ENCODE measurements around the gene SCEL. TPM values are rescaled to one million over a fixed set of nuclear protein-coding genes. Genes with fewer than 3 reads are reported as not detected.
A peak's percentile ranks its signal among the peaks of the same experiment; 100 is the strongest.

Gene SCEL
- total RNA-seq, 6 donors from 2014 or later: 32.5 to 175 (median 82.5) TPM

DNA sequence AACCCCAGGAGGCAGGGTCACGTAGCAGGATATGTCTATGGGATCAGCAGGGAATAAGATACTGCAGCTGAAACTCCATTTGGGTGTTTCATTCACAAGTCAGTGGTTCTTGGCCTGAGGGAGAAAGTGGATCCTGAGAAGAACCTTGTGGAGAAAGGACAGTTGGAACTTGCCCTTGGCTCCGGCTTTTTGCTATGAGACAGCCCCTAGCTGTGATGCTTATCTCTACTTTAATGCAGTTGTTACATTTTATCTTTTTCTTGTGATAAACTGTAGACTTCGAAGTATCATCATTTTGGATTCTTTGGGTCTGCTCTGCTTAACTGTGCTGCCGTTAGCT is 6.0 kb upstream of the SCEL start:
- ATAC-seq (ENCODE audit: low FRiP score in 2 of 2) (no peak), DNase-seq (no peak)
- no peaks in the 10 kb centered on the region for H3K9me3 ChIP-seq
- H3K4me3 ChIP-seq: no peak overlapping the region
- no peaks in the 10 kb centered on the region for H3K36me3 ChIP-seq
- 85 to 91% methylated on average over 4 of the region's 4 CpGs for WGBS, 2 donors
- no peak overlapping the region for H3K27ac ChIP-seq
- H3K4me1 ChIP-seq: peaks cover 0 to 2% (median 0%) of the 10 kb centered on the region in 4 donors
- no peak for TF ChIP-seq POLR2AphosphoS5 (IDR thresholded peaks at IDR 0.05)
- TF ChIP-seq, protein P1, sequence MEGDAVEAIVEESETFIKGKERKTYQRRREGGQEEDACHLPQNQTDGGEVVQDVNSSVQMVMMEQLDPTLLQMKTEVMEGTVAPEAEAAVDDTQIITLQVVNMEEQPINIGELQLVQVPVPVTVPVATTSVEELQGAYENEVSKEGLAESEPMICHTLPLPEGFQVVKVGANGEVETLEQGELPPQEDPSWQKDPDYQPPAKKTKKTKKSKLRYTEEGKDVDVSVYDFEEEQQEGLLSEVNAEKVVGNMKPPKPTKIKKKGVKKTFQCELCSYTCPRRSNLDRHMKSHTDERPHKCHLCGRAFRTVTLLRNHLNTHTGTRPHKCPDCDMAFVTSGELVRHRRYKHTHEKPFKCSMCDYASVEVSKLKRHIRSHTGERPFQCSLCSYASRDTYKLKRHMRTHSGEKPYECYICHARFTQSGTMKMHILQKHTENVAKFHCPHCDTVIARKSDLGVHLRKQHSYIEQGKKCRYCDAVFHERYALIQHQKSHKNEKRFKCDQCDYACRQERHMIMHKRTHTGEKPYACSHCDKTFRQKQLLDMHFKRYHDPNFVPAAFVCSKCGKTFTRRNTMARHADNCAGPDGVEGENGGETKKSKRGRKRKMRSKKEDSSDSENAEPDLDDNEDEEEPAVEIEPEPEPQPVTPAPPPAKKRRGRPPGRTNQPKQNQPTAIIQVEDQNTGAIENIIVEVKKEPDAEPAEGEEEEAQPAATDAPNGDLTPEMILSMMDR (IDR thresholded peaks at IDR 0.05): no peak
- TF ChIP-seq EP300 (IDR thresholded peaks at IDR 0.05): no peak
- no peak for TF ChIP-seq POLR2A (IDR thresholded peaks at IDR 0.05)
- no peaks in the 10 kb centered on the region for H3K27me3 ChIP-seq

DNA sequence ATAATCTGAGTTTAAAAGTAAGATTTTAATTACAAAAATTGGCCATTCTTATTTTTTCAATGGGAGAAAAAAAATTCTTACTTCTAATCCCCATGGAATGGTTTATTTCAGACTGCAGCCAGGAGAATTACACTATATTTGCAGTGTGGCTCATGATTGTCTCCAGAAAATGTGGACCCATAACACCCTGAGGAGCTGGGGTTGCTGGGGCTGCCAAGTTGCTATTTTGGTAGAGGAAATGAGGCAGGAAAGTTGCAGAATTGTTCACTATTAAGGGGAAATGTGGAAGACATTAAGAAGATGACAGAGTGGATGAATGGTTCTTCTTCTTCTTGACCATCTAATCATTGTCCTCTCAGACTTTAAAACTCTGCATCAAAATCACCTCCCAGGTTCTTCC is 4.6 kb upstream of the SCEL start:
- DNase-seq (no peak), ATAC-seq (ENCODE audit: low FRiP score in 2 of 2) (no peak)
- Histone ChIP-seq H3K4me1 (peaks cover 0 to 3% (median 0%) of the 10 kb centered on the region in 4 donors), H3K4me3 (no peak overlapping the region), H3K9me3 (no peaks in the 10 kb centered on the region), H3K27ac (no peak overlapping the region), H3K36me3 (no peaks in the 10 kb centered on the region), H3K27me3 (no peaks in the 10 kb centered on the region)
- TF ChIP-seq POLR2AphosphoS5 (IDR thresholded peaks at IDR 0.05): no peak
- TF ChIP-seq EP300 (IDR thresholded peaks at IDR 0.05): no peak
- no peak for TF ChIP-seq POLR2A (IDR thresholded peaks at IDR 0.05)
- TF ChIP-seq, protein P1 (IDR thresholded peaks at IDR 0.05): no peak

DNA sequence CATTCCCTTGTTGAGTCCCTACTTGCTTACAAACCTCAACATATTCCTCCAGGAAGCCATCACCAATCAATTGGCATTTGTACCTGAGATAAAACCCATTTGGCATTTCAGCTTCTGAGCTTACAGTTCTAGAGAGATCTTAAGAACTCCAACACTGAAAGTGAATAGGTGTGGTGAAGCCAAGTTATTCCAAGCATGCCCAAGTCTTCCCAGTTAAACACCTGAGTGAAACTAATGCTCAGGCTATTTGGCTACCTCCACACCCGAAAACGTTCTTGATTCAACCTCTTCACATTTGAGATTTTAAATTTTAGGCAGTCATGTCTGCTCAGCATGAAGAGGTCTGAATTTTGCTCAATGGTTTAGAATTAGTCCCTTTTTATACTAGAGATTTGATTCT is 2.5 kb upstream of the SCEL start:
- TF ChIP-seq EP300 (IDR thresholded peaks at IDR 0.05): peak in 1 of 4 donors; percentile 44
- no peak for TF ChIP-seq POLR2A (IDR thresholded peaks at IDR 0.05)
- TF ChIP-seq, protein P1 (IDR thresholded peaks at IDR 0.05): no peak
- no peak for TF ChIP-seq POLR2AphosphoS5 (IDR thresholded peaks at IDR 0.05)
- DNase-seq: peak in 1 of 2 donors; percentile 22
- H3K4me1 ChIP-seq: peaks cover 0 to 3% (median 0%) of the 10 kb centered on the region in 4 donors
- no peak overlapping the region for H3K4me3 ChIP-seq
- peak overlapping the region; percentile 50 to 79 (median 74) for H3K27ac ChIP-seq
- no peaks in the 10 kb centered on the region for H3K27me3 ChIP-seq
- ATAC-seq (ENCODE audit: low FRiP score in 2 of 2): peak; percentile 16 to 73
- no peaks in the 10 kb centered on the region for H3K36me3 ChIP-seq
- 53 to 64% methylated on average over 2 of the region's 2 CpGs for WGBS, 2 donors
- H3K9me3 ChIP-seq: no peaks in the 10 kb centered on the region

DNA sequence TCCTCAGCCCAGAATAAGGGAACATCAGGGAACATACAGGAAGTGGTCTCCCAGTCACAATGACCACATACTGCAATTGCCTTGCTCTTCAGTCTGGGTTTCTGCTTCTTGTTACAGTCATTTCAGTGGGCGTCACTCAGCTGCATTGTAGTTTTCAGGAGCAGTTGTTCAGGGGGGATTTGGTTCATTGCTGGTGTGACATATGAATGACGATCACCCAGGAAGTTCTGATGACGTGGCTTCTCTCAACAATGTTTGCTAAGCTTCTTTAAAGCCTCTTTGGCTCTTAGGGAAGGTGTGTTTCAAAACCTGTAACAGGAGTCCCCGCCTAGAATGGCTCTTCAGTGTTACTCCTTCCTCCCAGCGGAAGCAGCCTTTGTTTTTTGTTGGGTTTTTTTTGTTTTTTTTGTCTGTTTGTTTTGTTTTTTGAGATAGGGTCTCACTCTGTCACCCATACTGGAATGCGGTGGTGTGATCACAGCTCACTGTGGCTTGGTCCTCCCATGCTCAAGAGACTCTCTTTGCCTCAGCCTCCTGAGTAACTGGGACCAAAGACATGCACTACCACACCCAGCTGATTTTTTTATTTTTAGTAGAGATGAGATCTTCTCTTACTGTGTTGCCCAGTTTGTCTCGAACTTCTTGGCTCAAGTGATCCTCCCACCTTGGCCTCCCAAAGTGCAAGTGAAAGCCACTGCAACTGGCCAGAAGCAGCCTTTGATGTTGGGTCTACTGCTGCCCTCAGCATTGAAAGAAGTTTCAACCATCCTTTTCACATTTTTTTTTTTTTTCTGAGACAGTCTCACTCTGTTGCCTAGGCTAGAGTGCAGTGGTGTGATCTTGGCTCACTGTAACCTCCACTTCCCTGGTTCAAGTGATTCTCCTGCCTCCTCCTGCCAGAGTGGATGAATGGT is 1.4 kb upstream of the SCEL start:
- Histone ChIP-seq H3K36me3 (no peaks in the 10 kb centered on the region), H3K9me3 (no peaks in the 10 kb centered on the region), H3K27me3 (no peaks in the 10 kb centered on the region), H3K4me1 (peaks cover 0 to 3% (median 0%) of the 10 kb centered on the region in 4 donors), H3K27ac (peak overlapping the region; percentile 50 to 79 (median 74)), H3K4me3 (no peak overlapping the region)
- peak in 1 of 2 donors; percentile 43 for DNase-seq
- WGBS, 2 donors: 45 to 53% methylated on average over 7 of the region's 7 CpGs
- peak; percentile 55 to 81 for ATAC-seq (ENCODE audit: low FRiP score in 2 of 2)
- TF ChIP-seq, protein P1 (IDR thresholded peaks at IDR 0.05): no peak
- peak in 1 of 2 donors; percentile 28 for TF ChIP-seq POLR2AphosphoS5 (IDR thresholded peaks at IDR 0.05)
- TF ChIP-seq EP300 (IDR thresholded peaks at IDR 0.05): peak in 3 of 4 donors; percentile 28 to 44 (median 36)
- peak in 1 of 4 donors; percentile 24 for TF ChIP-seq POLR2A (IDR thresholded peaks at IDR 0.05)
